ENCODE measurements around the gene PDCD4. TPM values are rescaled to one million over a fixed set of nuclear protein-coding genes. Genes with fewer than 3 reads are reported as not detected.
A peak's percentile ranks its signal among the peaks of the same experiment; 100 is the strongest.

The PDCD4 gene
- total and polyA plus RNA-seq, 2 of the 4 experiments (the other 2 are of a cell fraction), result 10.9 to 49.7 TPM

GRCh38 chr10:110903280-110904278, 31.9 kb downstream of the PDCD4 start:
- no TSS peak for BruUV-seq (replicated peaks)
- no CpG with 5 or more reads among the region's 3 CpGs for WGBS, 2 experiments (ENCODE audit: extremely low coverage in 2 of 2, insufficient read length in 1 of 2)
- DNase-seq, result peak; percentile 26
- no peaks in the 10 kb centered on the region for H3K9me3 ChIP-seq (ENCODE audit: control insufficient read depth, insufficient read depth, low read length)
- dilution Hi-C loops (cut with HindIII; ENCODE audit: low sequenced_read_pairs, unreplicated experiment) (no loop called here), in situ Hi-C loops (cut with MboI; ENCODE audit: low sequenced_read_pairs) (no loop called here), intact Hi-C loops (cut with micrococcal nuclease) (no loop called here)
- peak overlapping the region in 1 of 2 experiments; percentile 68; a peak in 2 of 4 replicates for H4K8ac ChIP-seq (ENCODE audit: low read depth in 2 of 2, low read length in 2 of 2)
- H4K20me1 ChIP-seq (ENCODE audit: insufficient read depth, low read length), result no peaks in the 10 kb centered on the region
- H3K9ac ChIP-seq (ENCODE audit: low read depth, low read length), result no peak overlapping the region
- H2BK20ac ChIP-seq (ENCODE audit: low read depth, low read length), result peak overlapping the region; percentile 54; the same call in 1 of the 2 replicates
- H2AK5ac ChIP-seq (ENCODE audit: low read depth, low read length), result peak overlapping the region; percentile 78; the same call in 1 of the 2 replicates
- peak overlapping the region; percentile 70; the same call in 1 of the 2 replicates for H4K91ac ChIP-seq (ENCODE audit: insufficient read depth, low read depth, low read length)
- H3K23ac ChIP-seq (ENCODE audit: low read depth, low read length), result no peak overlapping the region
- H3K14ac ChIP-seq (replicated peaks; ENCODE audit: low read depth, low read length), result peak overlapping the region; percentile 86
- POLR2A ChIA-PET (ENCODE audit: unreplicated experiment), result interaction anchor here (0.6 kb wide), 1 partner anchor 14 kb away, joined by 20 read pairs; no protein-coding TSS in a partner anchor
- 0 out of 2 replicates have a peak overlapping the region, but pooled peaks have one; percentile 6 for H4K5ac ChIP-seq (ENCODE audit: low read depth, low read length)
- TF ChIP-seq CHD1 (IDR thresholded peaks at IDR 0.05; ENCODE audit: low read depth, low read length) (no peak), FOS (IDR thresholded peaks at IDR 0.05; ENCODE audit: low read depth, low read length) (no peak), RAD21 (IDR thresholded peaks at IDR 0.05; ENCODE audit: low read length) (no peak), MXI1 (IDR thresholded peaks at IDR 0.05; ENCODE audit: borderline replicate concordance, low read depth, low read length) (no peak), RFX5 (IDR thresholded peaks at IDR 0.05; ENCODE audit: low read depth, low read length) (no peak), CEBPB (IDR thresholded peaks at IDR 0.05; ENCODE audit: low read depth, low read length) (no peak), MAZ (IDR thresholded peaks at IDR 0.05; ENCODE audit: borderline replicate concordance, low read depth, low read length) (no peak), BHLHE40 (IDR thresholded peaks at IDR 0.05; ENCODE audit: low read depth, low read length) (no peak), SMC3 (IDR thresholded peaks at IDR 0.05; ENCODE audit: low read depth, low read length) (no peak), MAFK (IDR thresholded peaks at IDR 0.05; ENCODE audit: low read depth, low read length) (no peak), RCOR1 (IDR thresholded peaks at IDR 0.05; ENCODE audit: insufficient replicate concordance, low read length) (no peak)
- TF ChIP-seq, protein P1, sequence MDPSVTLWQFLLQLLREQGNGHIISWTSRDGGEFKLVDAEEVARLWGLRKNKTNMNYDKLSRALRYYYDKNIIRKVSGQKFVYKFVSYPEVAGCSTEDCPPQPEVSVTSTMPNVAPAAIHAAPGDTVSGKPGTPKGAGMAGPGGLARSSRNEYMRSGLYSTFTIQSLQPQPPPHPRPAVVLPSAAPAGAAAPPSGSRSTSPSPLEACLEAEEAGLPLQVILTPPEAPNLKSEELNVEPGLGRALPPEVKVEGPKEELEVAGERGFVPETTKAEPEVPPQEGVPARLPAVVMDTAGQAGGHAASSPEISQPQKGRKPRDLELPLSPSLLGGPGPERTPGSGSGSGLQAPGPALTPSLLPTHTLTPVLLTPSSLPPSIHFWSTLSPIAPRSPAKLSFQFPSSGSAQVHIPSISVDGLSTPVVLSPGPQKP (IDR thresholded peaks at IDR 0.05; ENCODE audit: borderline replicate concordance, low read depth, low read length), result no peak
- peak overlapping the region; percentile 26; the same call in 1 of the 2 replicates for H3K18ac ChIP-seq (ENCODE audit: low read depth, low read length)
- H3K27me3 ChIP-seq (ENCODE audit: control insufficient read depth, insufficient read depth, low read length), result no peaks in the 10 kb centered on the region
- H2AK9ac ChIP-seq (replicated peaks; ENCODE audit: low read depth, low read length, poor library complexity), result no peak overlapping the region
- H3K4me3 ChIP-seq (ENCODE audit: insufficient read depth, low read depth, low read length), result no peak overlapping the region
- H3K27ac ChIP-seq (ENCODE audit: insufficient read depth, low read length), result no peak overlapping the region
- CTCF ChIA-PET, result interaction anchor here (1.6 kb wide), 1 partner anchor 10 kb away, joined by 5 read pairs; no protein-coding TSS in a partner anchor
- H3K4me2 ChIP-seq (ENCODE audit: low read depth, low read length), result no peak overlapping the region
- peak overlapping the region; percentile 61; the same call in 1 of the 3 replicates for H2BK15ac ChIP-seq (ENCODE audit: low read depth, low read length)
- H3K36me3 ChIP-seq (ENCODE audit: control insufficient read depth, insufficient read depth, low read length), result peaks cover 9% of the 10 kb centered on the region
- peak; percentile 52 for ATAC-seq (ENCODE audit: low read depth)
- H3K9me1 ChIP-seq (ENCODE audit: insufficient read depth, low read length), result peaks cover 7% of the 10 kb centered on the region
- H2BK120ac ChIP-seq (ENCODE audit: low read depth, low read length), result peak overlapping the region; percentile 53; the same call in 1 of the 2 replicates
- peaks cover 6% of the 10 kb centered on the region for H3K4me1 ChIP-seq (ENCODE audit: control insufficient read depth, insufficient read depth, low read length)
- H3K4ac ChIP-seq (ENCODE audit: low read depth, low read length), result peak overlapping the region; percentile 70
- H2BK5ac ChIP-seq (ENCODE audit: low read depth, low read length, poor library complexity, severe bottlenecking), result peak overlapping the region; percentile 42
- no peak overlapping the region for H3K56ac ChIP-seq (ENCODE audit: extremely low read depth, insufficient read depth, low read length)
- peaks cover 10 to 13% of the 10 kb centered on the region in 2 experiments; a peak in 3 of 4 replicates for H3K79me1 ChIP-seq (ENCODE audit: low read depth in 1 of 2, low read length in 2 of 2)
- no peak overlapping the region for H2AFZ ChIP-seq (replicated peaks; ENCODE audit: low read length, poor library complexity)

All from IMR-90 (cell line).